Ectodermal cell (in vitro differentiated cells): ENCODE data around the gene SKAP2.

Experiments
- H3K27ac ChIP-seq: 2 replicates; pipeline ENCODE4 v1.7.0; 2013; ENCODE audit warnings: mild to moderate bottlenecking, low read depth, low read length; ENCODE audit not compliant: insufficient read depth, poor library complexity, severe bottlenecking
- H3K27me3 ChIP-seq: 2 replicates; pipeline ENCODE4 v1.7.0; 2013; ENCODE audit warnings: mild to moderate bottlenecking, low read length; ENCODE audit not compliant: insufficient read depth, control insufficient read depth, poor library complexity, severe bottlenecking
- H3K36me3 ChIP-seq: one replicate; pipeline ENCODE4 v1.7.0; 2013; ENCODE audit warnings: low read length; ENCODE audit not compliant: control insufficient read depth, insufficient read depth
- H3K4me1 ChIP-seq: one replicate; pipeline ENCODE4 v1.7.0; 2013; ENCODE audit warnings: low read length; ENCODE audit not compliant: control insufficient read depth, insufficient read depth
- H3K4me3 ChIP-seq: 2 replicates; pipeline ENCODE4 v1.7.0; 2013; ENCODE audit warnings: low read depth, low read length, control low read depth; ENCODE audit not compliant: insufficient read depth
- H3K9me3 ChIP-seq: 2 replicates; pipeline ENCODE4 v1.7.0; 2013; ENCODE audit warnings: mild to moderate bottlenecking, low read length, moderate library complexity; ENCODE audit not compliant: control insufficient read depth
- WGBS, 2 experiments: methylation state at CpG; one replicate each; pipeline ENCODE4 v1.1.7; 2013; ENCODE audit warnings: missing lambda C conversion rate in 2 of 2; 5-methylcytosine and 5-hydroxymethylcytosine counted together

SKAP2 gene

DNA sequence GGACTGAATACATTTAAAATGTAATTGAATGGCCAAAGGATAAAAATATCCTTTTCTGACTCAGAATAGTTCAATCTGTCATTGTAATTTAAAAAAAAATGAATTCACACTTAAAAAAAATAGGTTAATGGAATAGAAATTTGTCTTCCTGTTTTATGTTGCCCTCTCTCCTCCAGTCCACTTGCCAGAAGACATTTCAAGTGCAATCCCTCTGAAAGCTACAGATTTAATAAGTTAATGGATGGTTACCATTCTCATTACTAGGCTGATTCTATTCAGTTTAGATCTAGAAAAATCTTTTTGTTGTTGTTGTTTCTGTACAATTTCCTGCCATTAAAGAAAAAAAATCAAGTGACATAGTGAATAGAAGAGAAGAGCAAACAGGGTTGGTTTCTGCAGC lies 142.9 kb downstream of the SKAP2 start:
- Histone ChIP-seq H3K27me3 (no peaks in the 10 kb centered on the region), H3K9me3 (no peaks in the 10 kb centered on the region), H3K27ac (no peak overlapping the region), H3K36me3 (no peaks in the 10 kb centered on the region), H3K4me1 (no peaks in the 10 kb centered on the region), H3K4me3 (no peak overlapping the region)

DNA sequence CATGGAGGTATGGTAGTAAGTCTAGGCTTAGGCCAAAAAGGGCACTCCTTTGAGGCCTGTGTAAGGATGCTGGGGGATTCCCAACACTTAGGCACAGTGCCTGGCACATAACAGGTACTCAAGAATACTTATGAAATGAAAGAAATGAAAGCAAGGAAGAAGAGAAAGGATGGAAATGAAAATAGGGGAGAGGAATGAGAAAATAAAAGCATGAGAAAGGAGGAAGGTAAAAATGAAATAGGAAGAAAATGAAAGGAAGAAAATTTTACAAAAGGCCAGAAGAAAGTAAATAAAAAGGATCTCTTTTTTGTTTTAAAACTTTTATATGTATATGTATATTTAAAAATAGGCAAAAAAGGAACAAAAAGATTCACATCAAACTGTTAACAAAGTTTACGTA lies 146.3 kb downstream of the SKAP2 start:
- no CpG with 5 or more reads among the region's 1 CpG for WGBS, 2 experiments
- H3K4me1 ChIP-seq, result no peaks in the 10 kb centered on the region
- H3K27me3 ChIP-seq, result no peaks in the 10 kb centered on the region
- H3K27ac ChIP-seq, result no peak overlapping the region
- no peak overlapping the region for H3K4me3 ChIP-seq
- no peaks in the 10 kb centered on the region for H3K9me3 ChIP-seq
- no peaks in the 10 kb centered on the region for H3K36me3 ChIP-seq

DNA sequence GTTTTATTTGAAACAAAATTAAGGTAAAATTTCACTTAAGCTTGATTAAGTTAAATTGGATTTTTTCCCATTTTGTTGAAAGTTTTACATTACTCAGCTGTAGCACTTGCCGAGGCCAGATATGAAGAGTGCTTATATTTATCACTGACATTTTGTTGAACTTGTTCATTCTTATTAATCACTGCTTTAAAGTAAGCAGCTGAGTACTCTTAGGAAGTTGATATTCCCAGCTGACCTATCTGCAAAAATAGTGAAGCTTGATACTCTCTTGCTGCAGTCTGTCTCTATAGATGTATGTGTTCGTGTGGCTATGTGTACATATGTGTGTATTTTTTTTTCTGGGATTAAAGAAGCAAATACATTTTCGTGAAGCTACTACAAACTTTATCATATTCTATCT lies 150.0 kb downstream of the SKAP2 start:
- Histone ChIP-seq H3K9me3 (no peaks in the 10 kb centered on the region), H3K4me3 (no peak overlapping the region), H3K36me3 (no peaks in the 10 kb centered on the region), H3K27ac (no peak overlapping the region), H3K27me3 (no peaks in the 10 kb centered on the region), H3K4me1 (no peaks in the 10 kb centered on the region)
- WGBS, 2 experiments, result 100% methylated on average over 2 of the region's 3 CpGs; no CpG with 5 or more reads in 1 of the 2 experiments

DNA sequence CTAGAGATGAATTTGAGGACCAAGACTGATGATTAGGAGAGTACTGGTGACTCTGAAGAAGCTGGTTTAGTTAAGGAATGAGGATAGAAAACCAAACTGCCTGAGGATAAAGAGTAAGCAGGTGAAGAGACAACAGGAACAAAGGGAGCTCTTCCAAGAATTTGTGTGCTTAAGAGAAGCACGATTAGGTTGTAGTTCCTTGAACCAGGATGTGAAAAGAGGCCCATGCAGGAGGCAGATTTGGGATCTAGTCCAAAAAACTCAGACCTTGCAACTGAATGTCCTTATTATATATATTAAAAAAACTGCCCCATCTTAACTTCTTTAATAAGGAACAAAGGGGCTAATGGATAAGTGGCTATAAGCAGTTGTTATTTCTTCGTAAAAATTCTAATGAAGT lies 150.4 kb downstream of the SKAP2 start:
- Histone ChIP-seq H3K36me3 (no peaks in the 10 kb centered on the region), H3K27me3 (no peaks in the 10 kb centered on the region), H3K9me3 (no peaks in the 10 kb centered on the region), H3K4me1 (no peaks in the 10 kb centered on the region), H3K4me3 (no peak overlapping the region), H3K27ac (no peak overlapping the region)
- 64 to 84% methylated on average over 1 of the region's 2 CpGs for WGBS, 2 experiments

DNA sequence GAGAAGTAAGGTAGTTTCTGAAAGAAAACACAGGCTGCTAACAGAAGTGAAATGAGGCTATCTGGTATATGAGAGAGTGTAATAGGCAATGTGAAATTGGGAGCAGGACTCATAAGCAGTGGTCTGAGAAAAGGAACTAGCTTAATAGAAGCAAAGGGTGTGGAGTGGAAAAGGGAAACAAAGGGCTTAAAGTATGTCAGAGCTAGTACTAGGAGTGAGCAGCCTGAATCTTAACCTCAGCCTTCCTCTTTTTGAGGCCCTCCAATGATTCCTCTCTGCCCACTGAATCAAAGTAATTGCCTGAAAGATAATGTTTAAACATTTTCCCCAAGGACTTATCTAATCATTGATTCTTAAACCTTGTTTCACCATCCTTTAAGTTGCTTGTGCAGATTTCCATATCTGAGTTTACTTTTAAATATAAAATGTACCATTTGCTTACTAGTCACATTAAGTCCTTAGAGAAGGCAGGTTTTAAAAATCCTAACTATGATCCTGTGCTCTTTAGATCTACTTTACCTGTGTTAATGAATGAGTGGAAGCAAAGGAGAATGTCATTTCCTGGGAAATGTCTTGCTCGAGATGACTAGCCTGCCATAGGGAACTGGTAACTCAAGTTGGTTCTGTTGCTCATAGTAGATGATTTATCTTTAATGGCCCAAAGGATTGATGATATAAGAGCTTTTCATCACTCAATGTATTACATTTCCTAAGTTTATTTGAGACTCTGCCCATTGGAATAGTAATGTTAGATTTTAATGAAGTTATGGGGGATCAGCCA lies 155.0 kb downstream of the SKAP2 start:
- Histone ChIP-seq H3K4me1 (no peaks in the 10 kb centered on the region), H3K9me3 (no peaks in the 10 kb centered on the region), H3K27ac (no peak overlapping the region), H3K36me3 (no peaks in the 10 kb centered on the region), H3K27me3 (no peaks in the 10 kb centered on the region), H3K4me3 (no peak overlapping the region)
- 92 to 93% methylated on average over 1 of the region's 1 CpG for WGBS, 2 experiments

DNA sequence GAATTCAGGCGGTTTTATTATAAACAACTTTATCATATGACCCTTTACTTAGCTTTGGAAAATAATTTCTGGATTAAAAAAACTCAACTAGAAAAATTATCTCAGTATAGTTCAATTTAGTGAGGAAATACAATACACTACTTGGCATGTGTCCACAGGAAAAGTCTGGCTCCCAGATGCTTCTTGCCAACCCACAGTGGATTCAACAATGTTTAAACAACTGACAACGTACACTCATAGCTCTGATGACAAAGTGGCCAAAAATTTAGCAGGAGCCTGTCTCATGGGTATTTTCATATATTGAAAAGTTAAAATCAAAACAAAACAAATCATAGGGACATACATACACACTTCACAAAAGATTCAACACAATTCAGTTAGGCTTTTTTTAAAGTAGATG lies 158.8 kb downstream of the SKAP2 start:
- WGBS, 2 experiments, result 100% methylated on average over 1 of the region's 2 CpGs
- H3K4me3 ChIP-seq, result no peak overlapping the region
- H3K4me1 ChIP-seq, result no peaks in the 10 kb centered on the region
- no peaks in the 10 kb centered on the region for H3K27me3 ChIP-seq
- H3K27ac ChIP-seq, result no peak overlapping the region
- H3K9me3 ChIP-seq, result no peaks in the 10 kb centered on the region
- no peaks in the 10 kb centered on the region for H3K36me3 ChIP-seq

DNA sequence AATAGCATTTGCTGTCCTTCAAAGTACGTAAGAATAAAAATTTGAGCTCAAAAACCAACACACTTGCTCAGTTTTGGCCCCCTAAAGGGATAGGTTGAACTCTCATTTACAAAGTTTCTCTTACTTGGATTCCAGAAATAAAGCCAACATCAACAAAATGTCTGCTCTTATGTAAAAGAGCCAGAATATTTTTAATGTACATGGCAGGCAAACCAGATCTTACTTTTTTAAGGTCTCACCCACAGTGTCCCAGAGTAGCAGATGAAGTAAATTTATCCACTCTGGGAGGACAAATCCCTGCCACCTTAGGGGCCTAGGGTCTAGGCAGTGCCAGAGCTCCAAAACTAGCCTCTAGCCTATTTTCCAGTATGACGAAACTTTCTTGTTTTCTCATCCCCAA lies 159.6 kb downstream of the SKAP2 start:
- H3K27ac ChIP-seq, result no peak overlapping the region
- no peaks in the 10 kb centered on the region for H3K4me1 ChIP-seq
- no peaks in the 10 kb centered on the region for H3K9me3 ChIP-seq
- H3K4me3 ChIP-seq, result no peak overlapping the region
- 88 to 92% methylated on average over 1 to 2 of the region's 2 CpGs for WGBS, 2 experiments
- H3K27me3 ChIP-seq, result no peaks in the 10 kb centered on the region
- no peaks in the 10 kb centered on the region for H3K36me3 ChIP-seq

DNA sequence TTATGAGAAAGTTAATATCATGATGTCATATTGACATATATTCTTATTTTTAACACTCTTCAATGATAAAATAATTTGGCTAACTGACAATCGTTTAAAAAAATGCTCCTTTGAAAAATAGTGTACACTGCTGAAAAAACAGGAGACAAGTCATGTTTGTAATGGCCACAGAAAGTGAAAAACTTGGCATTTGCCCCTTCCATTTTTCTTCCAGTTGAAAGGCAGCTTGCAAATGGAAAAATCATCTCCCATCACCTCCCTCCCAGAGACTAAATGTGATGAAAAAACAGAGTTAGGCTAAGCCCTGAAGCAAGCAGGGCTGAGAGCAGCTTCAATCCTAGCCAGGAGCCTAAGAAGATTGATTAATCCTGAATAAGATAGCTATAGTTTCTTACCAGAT lies 160.4 kb downstream of the SKAP2 start:
- Histone ChIP-seq H3K9me3 (no peaks in the 10 kb centered on the region), H3K36me3 (no peaks in the 10 kb centered on the region), H3K4me3 (no peak overlapping the region), H3K27ac (no peak overlapping the region), H3K4me1 (no peaks in the 10 kb centered on the region), H3K27me3 (no peaks in the 10 kb centered on the region)
- 100% methylated on average over 1 of the region's 1 CpG for WGBS, 2 experiments

DNA sequence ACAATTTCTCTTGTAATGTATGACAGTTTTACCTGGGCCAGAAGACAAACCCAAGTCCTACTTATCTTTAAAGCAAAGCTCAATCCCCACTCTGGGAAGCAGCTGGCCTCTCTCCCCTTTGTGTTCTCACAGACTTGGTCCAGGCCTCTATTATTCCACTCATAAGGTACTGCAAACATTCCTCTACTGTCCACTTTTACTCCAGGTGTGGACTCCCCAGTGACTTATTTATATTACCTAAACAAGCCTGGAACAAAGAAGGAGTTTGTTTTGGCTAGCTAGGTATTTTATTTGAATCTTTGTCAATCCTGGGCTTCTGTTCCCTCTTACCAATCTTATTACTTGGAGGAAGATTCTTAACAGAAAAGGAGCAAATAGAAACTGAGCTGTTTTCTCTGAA lies 163.5 kb downstream of the SKAP2 start:
- Histone ChIP-seq H3K9me3 (no peaks in the 10 kb centered on the region), H3K36me3 (no peaks in the 10 kb centered on the region), H3K4me3 (no peak overlapping the region), H3K27ac (no peak overlapping the region), H3K4me1 (no peaks in the 10 kb centered on the region), H3K27me3 (no peaks in the 10 kb centered on the region)

DNA sequence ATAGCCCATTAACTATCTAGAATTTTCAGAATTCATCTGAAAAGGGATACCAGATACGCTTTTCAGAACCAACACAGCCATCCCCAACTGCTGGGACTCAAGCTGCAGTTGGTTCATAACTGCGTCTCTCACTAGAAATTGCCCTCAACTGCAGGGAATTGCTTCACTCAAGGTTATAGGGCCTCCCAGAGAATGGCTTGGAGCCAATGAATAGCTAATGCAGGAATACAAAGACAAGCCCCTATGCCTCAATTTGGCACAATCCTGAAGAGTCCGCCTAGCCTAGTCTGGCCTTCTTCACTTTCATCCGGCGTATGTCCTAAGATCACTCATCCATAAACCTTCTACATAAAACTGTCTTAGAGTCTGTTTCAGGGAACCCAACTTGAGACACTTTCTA lies 164.0 kb downstream of the SKAP2 start:
- Histone ChIP-seq H3K36me3 (no peaks in the 10 kb centered on the region), H3K4me3 (no peak overlapping the region), H3K4me1 (no peaks in the 10 kb centered on the region), H3K9me3 (no peaks in the 10 kb centered on the region), H3K27ac (no peak overlapping the region), H3K27me3 (no peaks in the 10 kb centered on the region)
- WGBS, 2 experiments, result 94 to 97% methylated on average over 5 of the region's 5 CpGs

DNA sequence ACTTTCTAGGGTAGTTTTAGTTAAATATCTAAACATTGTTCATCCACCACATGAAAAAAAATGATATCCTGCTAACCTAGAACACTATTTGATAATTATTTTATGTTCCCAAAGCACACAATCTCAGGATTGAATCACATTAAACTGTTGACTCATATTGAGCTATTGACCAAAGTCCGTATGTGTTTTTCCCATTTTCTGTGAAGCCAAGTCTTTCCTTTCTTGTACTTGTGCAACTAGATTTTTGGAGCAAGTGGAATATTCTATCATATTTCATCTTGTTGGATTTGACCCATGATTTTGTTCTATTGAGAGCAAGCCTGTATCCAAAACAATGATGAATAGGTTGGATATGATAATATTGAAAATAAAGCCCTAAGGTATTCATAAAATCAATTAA lies 164.6 kb downstream of the SKAP2 start:
- Histone ChIP-seq H3K9me3 (no peaks in the 10 kb centered on the region), H3K36me3 (no peaks in the 10 kb centered on the region), H3K4me3 (no peak overlapping the region), H3K4me1 (no peaks in the 10 kb centered on the region), H3K27me3 (no peaks in the 10 kb centered on the region), H3K27ac (no peak overlapping the region)
- WGBS, 2 experiments, result 100% methylated on average over 1 of the region's 1 CpG
